HEK293 (cell line): ENCODE results near the gene NUMA1.

Source experiments
- CTCF ChIA-PET: fragments of 350-600 bp; formaldehyde crosslinking; extraction: SDS; loops from one replicate; lab custom pipeline; 2021; ENCODE audit warnings: antibody characterized with exemption; lab: Yijun Ruan, JAX
- POLR2A ChIA-PET: fragments of 300-600 bp; formaldehyde crosslinking; extraction: SDS; loops from one replicate; lab custom pipeline; 2020; ENCODE audit warnings: antibody characterized with exemption, inconsistent platforms; lab: Yijun Ruan, JAX
- H3K27ac ChIP-seq: fragments of 200-500 bp; sonication (Bioruptor generic); 2 replicates; pipeline ENCODE4 v1.5.1; 2014; ENCODE audit warnings: low read depth, low read length, control low read depth, inconsistent platforms; ENCODE audit errors: extremely low read depth
- H3K36me3 ChIP-seq, 2 experiments: fragments of 200-500 bp in 1 of 2; sonication (Bioruptor generic) in 1 of 2; 1 replicate in 1 of 2; 2 replicates in 1 of 2; pipeline ENCODE4 v1.5.1; 2014 to 2017; ENCODE audit warnings: inconsistent platforms in 2 of 2, low read length in 2 of 2; ENCODE audit not compliant: control insufficient read depth in 2 of 2, insufficient read depth in 1 of 2
- H3K4me1 ChIP-seq: fragments of 200-500 bp; sonication (Bioruptor generic); 2 replicates; pipeline ENCODE4 v1.5.1; 2014; ENCODE audit warnings: mild to moderate bottlenecking, low read length, inconsistent platforms; ENCODE audit not compliant: control insufficient read depth, insufficient read depth
- H3K4me3 ChIP-seq: 2 replicates; pipeline ENCODE4 v1.5.1; 2011; ENCODE audit warnings: low read depth, mild to moderate bottlenecking, control low read depth, low read length, moderate library complexity
- H3K9me3 ChIP-seq: fragments of 200-500 bp; sonication (Bioruptor generic); 2 replicates; pipeline ENCODE4 v1.5.1; 2014; ENCODE audit warnings: low read depth, low read length, inconsistent platforms; ENCODE audit not compliant: control insufficient read depth, insufficient read depth
- BCL6B ChIP-seq: fragments of 450-650 bp; formaldehyde crosslinking; IDR thresholded peaks from 2 replicates; pipeline ENCODE4 v1.5.1; 2017; ENCODE audit warnings: missing biosample characterization, missing genetic modification characterization
- FEZF1 ChIP-seq: fragments of 450-650 bp; formaldehyde crosslinking; IDR thresholded peaks from 2 replicates; pipeline ENCODE4 v1.5.1; 2016; ENCODE audit warnings: missing biosample characterization, missing genetic modification characterization
- HOXA7 ChIP-seq: sonication (generic); formaldehyde crosslinking; IDR thresholded peaks from 2 replicates; pipeline ENCODE4 v1.8.1; 2022; ENCODE audit warnings: missing genetic modification reagents, borderline replicate concordance
- PRDM2 ChIP-seq: fragments of 450-650 bp; formaldehyde crosslinking; IDR thresholded peaks from 2 replicates; pipeline ENCODE4 v1.5.1; 2016; ENCODE audit warnings: missing biosample characterization, missing genetic modification characterization, borderline replicate concordance
- SP2 ChIP-seq: fragments of 450-650 bp; formaldehyde crosslinking; IDR thresholded peaks from 2 replicates; pipeline ENCODE4 v1.5.1; 2016; ENCODE audit warnings: missing biosample characterization, missing genetic modification characterization
- ZNF175 ChIP-seq: fragments of 450-650 bp; formaldehyde crosslinking; IDR thresholded peaks from 2 replicates; pipeline ENCODE4 v1.5.1; 2016; ENCODE audit warnings: missing biosample characterization, missing genetic modification characterization
- ZNF19 ChIP-seq: fragments of 450-650 bp; formaldehyde crosslinking; IDR thresholded peaks from 2 replicates; pipeline ENCODE4; 2016; ENCODE audit warnings: missing biosample characterization, missing genetic modification characterization, low read depth
- ZNF350 ChIP-seq: fragments of 450-650 bp; formaldehyde crosslinking; IDR thresholded peaks from 2 replicates; pipeline ENCODE4 v1.5.0; 2017; ENCODE audit warnings: missing biosample characterization, mild to moderate bottlenecking, missing genetic modification characterization
- ZNF404 ChIP-seq: fragments of 450-650 bp; formaldehyde crosslinking; IDR thresholded peaks from 2 replicates; pipeline ENCODE4 v1.5.1; 2017; ENCODE audit warnings: missing biosample characterization, missing genetic modification characterization
- ZNF558 ChIP-seq: fragments of 450-650 bp; formaldehyde crosslinking; IDR thresholded peaks from 2 replicates; pipeline ENCODE4 v1.5.1; 2016; ENCODE audit warnings: missing biosample characterization, missing genetic modification characterization
- ZNF561 ChIP-seq: fragments of 450-650 bp; IDR thresholded peaks from 2 replicates; pipeline ENCODE4 v1.5.1; 2018; ENCODE audit warnings: missing biosample characterization, missing genetic modification characterization, borderline replicate concordance
- ZNF660 ChIP-seq: fragments of 450-650 bp; IDR thresholded peaks from 2 replicates; pipeline ENCODE4 v1.5.1; 2018; ENCODE audit warnings: missing biosample characterization, mild to moderate bottlenecking, missing genetic modification characterization
- ZNF707 ChIP-seq: fragments of 450-650 bp; formaldehyde crosslinking; IDR thresholded peaks from 2 replicates; pipeline ENCODE4 v1.5.1; 2016; ENCODE audit warnings: missing biosample characterization, missing genetic modification characterization
- TF ChIP-seq, protein P1 (sequence below): fragments of 450-650 bp; formaldehyde crosslinking; IDR thresholded peaks from 2 replicates; pipeline ENCODE4 v1.5.1; 2016; ENCODE audit warnings: missing biosample characterization, missing genetic modification characterization

Gene NUMA1

GRCh38 chr11:71994786-71995185 is 85.6 kb downstream of the NUMA1 start:
- TF ChIP-seq, protein P1, sequence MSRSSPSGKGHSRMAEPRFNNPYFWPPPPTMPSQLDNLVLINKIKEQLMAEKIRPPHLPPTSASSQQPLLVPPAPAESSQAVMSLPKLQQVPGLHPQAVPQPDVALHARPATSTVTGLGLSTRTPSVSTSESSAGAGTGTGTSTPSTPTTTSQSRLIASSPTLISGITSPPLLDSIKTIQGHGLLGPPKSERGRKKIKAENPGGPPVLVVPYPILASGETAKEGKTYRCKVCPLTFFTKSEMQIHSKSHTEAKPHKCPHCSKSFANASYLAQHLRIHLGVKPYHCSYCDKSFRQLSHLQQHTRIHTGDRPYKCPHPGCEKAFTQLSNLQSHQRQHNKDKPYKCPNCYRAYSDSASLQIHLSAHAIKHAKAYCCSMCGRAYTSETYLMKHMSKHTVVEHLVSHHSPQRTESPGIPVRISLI: no peak
- TF ChIP-seq ZNF175 (tag by site-specific recombination) (no peak), BCL6B (tag by site-specific recombination) (no peak), ZNF660 (no peak), ZNF558 (tag by site-specific recombination) (no peak), FEZF1 (tag by site-specific recombination) (no peak), ZNF350 (tag by site-specific recombination) (no peak), HOXA7 (CRISPR knock-in tag) (no peak), ZNF561 (tag by site-specific recombination) (no peak)
- Histone ChIP-seq H3K4me3 (no peak overlapping the region), H3K27ac (no peak overlapping the region), H3K36me3 (peaks cover 0 to 32% of the 10 kb centered on the region in 2 experiments; a peak in 1 of 3 replicates), H3K9me3 (no peaks in the 10 kb centered on the region), H3K4me1 (no peaks in the 10 kb centered on the region)
- ChIA-PET POLR2A (no interaction called here), CTCF (interaction anchor here (0.6 to 1.1 kb wide), 2 partner anchors 18 to 194 kb away, joined by 3 read pairs; no protein-coding TSS in a partner anchor)

GRCh38 chr11:71992136-71992730 is 88.1 kb downstream of the NUMA1 start:
- H3K36me3 ChIP-seq: peaks cover 0 to 39% of the 10 kb centered on the region in 2 experiments; a peak in 1 of 3 replicates
- H3K27ac ChIP-seq: no peak overlapping the region
- no peaks in the 10 kb centered on the region for H3K4me1 ChIP-seq
- TF ChIP-seq ZNF707 (tag by site-specific recombination): no peak
- TF ChIP-seq ZNF19 (tag by site-specific recombination): no peak
- no peak for TF ChIP-seq SP2 (tag by site-specific recombination)
- TF ChIP-seq, protein P1: no peak
- ChIA-PET CTCF (no interaction called here), POLR2A (no interaction called here)
- H3K4me3 ChIP-seq: no peak overlapping the region
- no peaks in the 10 kb centered on the region for H3K9me3 ChIP-seq

DNA sequence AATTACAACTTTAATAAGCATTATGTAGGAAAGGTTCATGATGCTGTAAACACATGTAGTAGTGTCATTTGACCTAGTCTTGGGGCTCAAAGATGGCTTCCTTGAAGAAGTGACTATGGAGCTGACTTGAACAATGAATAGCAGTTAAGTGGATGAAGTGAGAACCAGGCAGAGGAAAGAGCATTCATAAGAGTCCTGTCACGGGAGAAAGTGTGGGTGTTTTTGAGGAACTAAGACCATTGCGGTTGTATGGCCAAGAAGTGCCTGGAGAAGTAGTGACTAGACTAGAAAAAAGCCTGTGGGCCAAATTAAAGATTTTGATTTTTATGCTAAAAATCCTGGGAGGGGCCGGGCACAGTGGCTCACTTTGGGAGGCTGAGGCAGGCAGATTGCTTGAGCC is 88.8 kb downstream of the NUMA1 start:
- ChIA-PET POLR2A (no interaction called here), CTCF (interaction anchor here (0.7 kb wide), 1 partner anchor 14 kb away, joined by 3 read pairs; no protein-coding TSS in a partner anchor)
- Histone ChIP-seq H3K36me3 (peaks cover 0 to 45% of the 10 kb centered on the region in 2 experiments; a peak in 1 of 3 replicates), H3K9me3 (no peaks in the 10 kb centered on the region), H3K27ac (no peak overlapping the region)
- TF ChIP-seq PRDM2 (tag by site-specific recombination) (no peak), ZNF404 (tag by site-specific recombination) (no peak)
- TF ChIP-seq, all 188 proteins: peak for 0
- Histone ChIP-seq H3K4me3 (no peak overlapping the region), H3K4me1 (no peaks in the 10 kb centered on the region)
